ENCODE measurements around the gene KLK10.

- TF ChIP-seq POLR2A (IDR thresholded peaks at IDR 0.05) (no peak), CTCF (IDR thresholded peaks at IDR 0.05) (no peak)
Observed at GRCh38 chr19:51030631-51031030, 11.1 kb upstream of the KLK10 start.

Measured in heart left ventricle (tissue), 13 donors.